IMR-90 (cell line): Measurements from ENCODE around the gene ODAD2. TPM values are rescaled to one million over a fixed set of nuclear protein-coding genes. Genes with fewer than 3 reads are reported as not detected.
A peak's percentile ranks its signal among the peaks of the same experiment; 100 is the strongest.

Experiments used
- ATAC-seq: fragments of 200-7000 bp; cut with Tn5 transposase; 2 replicates; pipeline ENCODE4 v1.9.1; 2020; ENCODE audit warnings: low read depth, mild to moderate bottlenecking, moderate library complexity
- BruUV-seq: library from RNA; stranded (reverse); fragments of 400-500 nt; replicated peaks from 2 replicates; lab custom pipeline; 2021; lab: Mats Ljungman, UMichigan
- CTCF ChIA-PET: fragments of 300-600 bp; formaldehyde crosslinking; extraction: SDS; loops from one replicate; lab custom pipeline; 2021; ENCODE audit warnings: antibody characterized with exemption; lab: Yijun Ruan, JAX
- POLR2A ChIA-PET: fragments of 300-600 bp; sonication (Branson Sonifier 250); formaldehyde crosslinking; loops from one replicate; lab custom pipeline; 2022; ENCODE audit warnings: antibody characterized with exemption; ENCODE audit not compliant: unreplicated experiment; lab: Charles Lee
- DNase-seq: peaks from one replicate; pipeline ENCODE4 v3.0.0; 2013
- H2AFZ ChIP-seq: replicated peaks from 2 replicates; pipeline ENCODE3; 2013; ENCODE audit warnings: low read length, mild to moderate bottlenecking; ENCODE audit not compliant: poor library complexity
- H2AK5ac ChIP-seq: 2 replicates; pipeline ENCODE4 v1.6.1; 2013; ENCODE audit warnings: low read depth, low read length, inconsistent platforms
- H2AK9ac ChIP-seq: replicated peaks from 2 replicates; pipeline ENCODE3; 2013; ENCODE audit warnings: mild to moderate bottlenecking, low read depth, low read length, moderate library complexity; ENCODE audit not compliant: poor library complexity
- H2BK120ac ChIP-seq: 2 replicates; pipeline ENCODE4 v1.6.1; 2013; ENCODE audit warnings: low read depth, low read length, inconsistent platforms
- H2BK15ac ChIP-seq: 3 replicates; pipeline ENCODE4 v1.6.1; 2013; ENCODE audit warnings: low read depth, low read length, inconsistent platforms
- H2BK20ac ChIP-seq: 2 replicates; pipeline ENCODE4 v1.6.1; 2013; ENCODE audit warnings: low read depth, mild to moderate bottlenecking, inconsistent platforms, low read length, moderate library complexity
- H2BK5ac ChIP-seq: 2 replicates; pipeline ENCODE4 v1.6.1; 2013; ENCODE audit warnings: mild to moderate bottlenecking, low read depth, low read length, inconsistent platforms; ENCODE audit not compliant: poor library complexity, severe bottlenecking
- H3K14ac ChIP-seq: replicated peaks from 2 replicates; pipeline ENCODE4 v1.6.1; 2013; ENCODE audit warnings: low read depth, low read length, inconsistent platforms
- H3K18ac ChIP-seq: 2 replicates; pipeline ENCODE4 v1.6.1; 2013; ENCODE audit warnings: low read depth, low read length, control low read depth
- H3K23ac ChIP-seq: 2 replicates; pipeline ENCODE4 v1.6.1; 2013; ENCODE audit warnings: low read depth, low read length, inconsistent platforms
- H3K27ac ChIP-seq: 2 replicates; pipeline ENCODE4 v1.5.1; 2013; ENCODE audit warnings: mild to moderate bottlenecking, control low read depth, low read length; ENCODE audit not compliant: insufficient read depth
- H3K27me3 ChIP-seq: 2 replicates; pipeline ENCODE4 v1.6.1; 2013; ENCODE audit warnings: low read length; ENCODE audit not compliant: control insufficient read depth, insufficient read depth
- H3K36me3 ChIP-seq: 2 replicates; pipeline ENCODE4 v1.6.1; 2013; ENCODE audit warnings: low read length, mixed read lengths; ENCODE audit not compliant: control insufficient read depth, insufficient read depth
- H3K4ac ChIP-seq: 2 replicates; pipeline ENCODE4 v1.6.1; 2013; ENCODE audit warnings: low read depth, low read length, inconsistent platforms
- H3K4me1 ChIP-seq: 2 replicates; pipeline ENCODE4 v1.6.1; 2013; ENCODE audit warnings: low read length, mixed read lengths; ENCODE audit not compliant: control insufficient read depth, insufficient read depth
- H3K4me2 ChIP-seq: 2 replicates; pipeline ENCODE4 v1.6.1; 2013; ENCODE audit warnings: low read depth, mild to moderate bottlenecking, control low read depth, low read length, moderate library complexity
- H3K4me3 ChIP-seq: 2 replicates; pipeline ENCODE4 v1.5.1; 2013; ENCODE audit warnings: low read depth, mild to moderate bottlenecking, control low read depth, low read length, moderate library complexity; ENCODE audit not compliant: insufficient read depth
- H3K56ac ChIP-seq: 2 replicates; pipeline ENCODE4 v1.6.1; 2013; ENCODE audit warnings: low read length, inconsistent platforms; ENCODE audit not compliant: insufficient read depth; ENCODE audit errors: extremely low read depth
- H3K79me1 ChIP-seq, 2 experiments: 2 replicates each; pipeline ENCODE4 v1.6.1; 2013; ENCODE audit warnings: low read length in 2 of 2, inconsistent platforms in 1 of 2, low read depth in 1 of 2
- H3K9ac ChIP-seq: 2 replicates; pipeline ENCODE4 v1.6.1; 2013; ENCODE audit warnings: low read depth, low read length, control low read depth
- H3K9me1 ChIP-seq: 2 replicates; pipeline ENCODE4 v1.6.1; 2013; ENCODE audit warnings: low read length, inconsistent platforms; ENCODE audit not compliant: insufficient read depth
- H3K9me3 ChIP-seq: 2 replicates; pipeline ENCODE4 v1.6.1; 2013; ENCODE audit warnings: low read length; ENCODE audit not compliant: control insufficient read depth, insufficient read depth
- H4K20me1 ChIP-seq: 2 replicates; pipeline ENCODE4 v1.6.1; 2013; ENCODE audit warnings: low read length, inconsistent platforms; ENCODE audit not compliant: insufficient read depth
- H4K5ac ChIP-seq: 2 replicates; pipeline ENCODE4 v1.6.1; 2013; ENCODE audit warnings: mild to moderate bottlenecking, low read depth, low read length, control low read depth
- H4K8ac ChIP-seq, 2 experiments: 2 replicates each; pipeline ENCODE4 v1.6.1; 2013; ENCODE audit warnings: low read depth in 2 of 2, low read length in 2 of 2, control low read depth in 1 of 2, inconsistent platforms in 1 of 2
- H4K91ac ChIP-seq: 2 replicates; pipeline ENCODE4 v1.6.1; 2013; ENCODE audit warnings: low read depth, low read length, inconsistent platforms; ENCODE audit not compliant: insufficient read depth
- BHLHE40 ChIP-seq: fragments of 150-350 bp; IDR thresholded peaks from 2 replicates; pipeline ENCODE4 v1.6.1; 2016; ENCODE audit warnings: mild to moderate bottlenecking, low read depth, low read length
- CEBPB ChIP-seq: IDR thresholded peaks from 2 replicates; pipeline ENCODE4 v1.6.1; 2012; ENCODE audit warnings: low read depth, low read length, improper control_type of control experiment
- CHD1 ChIP-seq: IDR thresholded peaks from 2 replicates; pipeline ENCODE4 v1.6.1; 2012; ENCODE audit warnings: low read depth, low read length, improper control_type of control experiment
- CTCF ChIP-seq: conservative IDR thresholded peaks from 2 replicates; pipeline ENCODE4 v1.5.1; 2012; ENCODE audit warnings: mild to moderate bottlenecking, low read depth, low read length, improper control_type of control experiment
- ELK1 ChIP-seq: fragments of 150-350 bp; IDR thresholded peaks from 2 replicates; pipeline ENCODE4 v1.6.1; 2016; ENCODE audit warnings: low read depth, mild to moderate bottlenecking, low read length, moderate library complexity, borderline replicate concordance
- FOS ChIP-seq: fragments of 150-350 bp; IDR thresholded peaks from 2 replicates; pipeline ENCODE4 v1.6.1; 2016; ENCODE audit warnings: low read depth, low read length
- MAFK ChIP-seq: IDR thresholded peaks from 2 replicates; pipeline ENCODE4 v1.6.1; 2012; ENCODE audit warnings: low read depth, low read length, improper control_type of control experiment
- MAZ ChIP-seq: IDR thresholded peaks from 2 replicates; pipeline ENCODE4 v1.6.1; 2012; ENCODE audit warnings: low read depth, mild to moderate bottlenecking, low read length, improper control_type of control experiment, moderate library complexity, borderline replicate concordance
- MXI1 ChIP-seq: IDR thresholded peaks from 2 replicates; pipeline ENCODE4 v1.6.1; 2012; ENCODE audit warnings: low read depth, mild to moderate bottlenecking, low read length, moderate library complexity, borderline replicate concordance
- NFE2L2 ChIP-seq: fragments of 150-350 bp; IDR thresholded peaks from 2 replicates; pipeline ENCODE4 v1.6.1; 2016; ENCODE audit warnings: low read depth, mild to moderate bottlenecking, low read length
- POLR2A ChIP-seq: IDR thresholded peaks from 2 replicates; pipeline ENCODE4 v1.6.1; 2012; ENCODE audit warnings: mild to moderate bottlenecking, low read depth, low read length
- RAD21 ChIP-seq: IDR thresholded peaks from 2 replicates; pipeline ENCODE4 v1.6.1; 2012; ENCODE audit warnings: low read length, improper control_type of control experiment
- RCOR1 ChIP-seq: IDR thresholded peaks from 2 replicates; pipeline ENCODE4 v1.6.1; 2012; ENCODE audit warnings: mild to moderate bottlenecking, low read length, improper control_type of control experiment; ENCODE audit not compliant: insufficient replicate concordance
- RFX5 ChIP-seq: IDR thresholded peaks from 2 replicates; pipeline ENCODE4 v1.8.0; 2012; ENCODE audit warnings: low read depth, mild to moderate bottlenecking, low read length, moderate library complexity
- SMC3 ChIP-seq: fragments of 150-350 bp; IDR thresholded peaks from 2 replicates; pipeline ENCODE4 v1.6.1; 2016; ENCODE audit warnings: low read depth, mild to moderate bottlenecking, antibody characterized with exemption, low read length, moderate library complexity
- WGBS, 2 experiments: methylation state at CpG; one replicate each; pipeline versions ENCODE4 v1.1.5 to v1.1.7; 2013; ENCODE audit warnings: missing lambda C conversion rate in 2 of 2; ENCODE audit not compliant: insufficient read length in 1 of 2; ENCODE audit errors: extremely low coverage in 2 of 2; 5-methylcytosine and 5-hydroxymethylcytosine counted together
- dilution Hi-C: fragments of 300-500 bp; cut with HindIII; formaldehyde crosslinking; loops from one replicate; pipeline ENCODE4 v1.14.3; 2018; ENCODE audit warnings: low sequenced_read_pairs; ENCODE audit not compliant: unreplicated experiment
- in situ Hi-C: fragments of 300-500 bp; cut with MboI; formaldehyde crosslinking; loops from 3 replicates; pipeline ENCODE4 v1.14.3; 2019; ENCODE audit warnings: low sequenced_read_pairs, inconsistent platforms, mixed read lengths
- intact Hi-C: fragments of 100-400 bp; cut with micrococcal nuclease; formaldehyde crosslinking; loops from 2 replicates; pipeline ENCODE4 v1.10.0; 2022
- polyA plus RNA-seq, 3 experiments: library from polyadenylated mRNA; depleted of rRNA; stranded (reverse); fragments of >200 nt; gene quantifications; 2 replicates each; pipeline ENCODE4 v1.2.3, GENCODE V29; 2012; ENCODE audit warnings: low replicate concordance in 1 of 3
- total RNA-seq: library from RNA; depleted of rRNA; stranded (reverse); fragments of >200 nt; gene quantifications from 2 replicates; pipeline ENCODE4 v1.2.3, GENCODE V29; 2012
- TF ChIP-seq, protein P1 (sequence below): fragments of 150-350 bp; IDR thresholded peaks from 2 replicates; pipeline ENCODE4 v1.6.1; 2017; ENCODE audit warnings: mild to moderate bottlenecking, antibody characterized with exemption, low read length, low read depth

Gene ODAD2
- total and polyA plus RNA-seq, 2 of the 4 experiments (the other 2 are of a cell fraction): 0.53 to 0.72 TPM

DNA sequence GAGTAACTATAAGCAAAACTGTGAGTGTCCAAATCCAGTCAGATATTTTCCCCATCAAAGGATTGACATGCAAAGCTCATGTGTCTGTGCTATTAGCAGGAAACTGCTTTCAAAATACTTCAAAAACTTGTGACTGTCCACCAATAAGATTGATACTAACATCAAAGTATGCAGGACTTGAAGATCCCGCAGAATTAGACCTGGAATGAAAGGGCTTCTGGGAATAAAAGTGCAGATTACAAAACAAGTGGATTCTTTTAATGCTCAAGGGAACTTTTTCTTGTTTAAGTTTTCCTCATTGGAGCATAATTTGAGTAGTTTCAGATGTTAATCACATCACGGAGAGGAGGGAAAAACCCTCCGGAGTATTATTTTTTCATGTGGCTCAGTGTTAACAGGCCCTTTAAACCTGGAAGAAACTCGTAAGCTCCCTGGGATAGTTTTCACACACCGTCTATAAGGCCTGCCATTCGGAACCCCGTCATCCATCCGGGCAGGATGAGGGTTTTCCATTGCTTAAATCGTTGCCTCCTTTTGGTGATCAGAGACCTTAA lies 219.3 kb downstream of the ODAD2 start:
- TF ChIP-seq SMC3 (no peak), RFX5 (no peak), FOS (no peak), RAD21 (no peak), NFE2L2 (no peak), MAZ (no peak), MXI1 (no peak), ELK1 (no peak), MAFK (no peak), CEBPB (no peak), POLR2A (no peak), CTCF (no peak), RCOR1 (no peak), BHLHE40 (no peak), CHD1 (no peak)
- TF ChIP-seq, protein P1, sequence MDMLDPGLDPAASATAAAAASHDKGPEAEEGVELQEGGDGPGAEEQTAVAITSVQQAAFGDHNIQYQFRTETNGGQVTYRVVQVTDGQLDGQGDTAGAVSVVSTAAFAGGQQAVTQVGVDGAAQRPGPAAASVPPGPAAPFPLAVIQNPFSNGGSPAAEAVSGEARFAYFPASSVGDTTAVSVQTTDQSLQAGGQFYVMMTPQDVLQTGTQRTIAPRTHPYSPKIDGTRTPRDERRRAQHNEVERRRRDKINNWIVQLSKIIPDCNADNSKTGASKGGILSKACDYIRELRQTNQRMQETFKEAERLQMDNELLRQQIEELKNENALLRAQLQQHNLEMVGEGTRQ: no peak
- H3K4ac ChIP-seq: no peak overlapping the region
- no peak overlapping the region for H2AK9ac ChIP-seq
- no TSS peak for BruUV-seq
- intact Hi-C loops: loop anchor here (5.0 kb wide), 1 partner anchor 222 kb away; no protein-coding TSS in a partner anchor
- H3K4me2 ChIP-seq: no peak overlapping the region; the same call in 1 of the 2 replicates
- H2BK120ac ChIP-seq: no peak overlapping the region
- H3K36me3 ChIP-seq: no peaks in the 10 kb centered on the region
- no peak overlapping the region for H4K8ac ChIP-seq
- ChIA-PET POLR2A (no interaction called here), CTCF (no interaction called here)
- no peak overlapping the region for H3K9ac ChIP-seq
- H4K91ac ChIP-seq: no peak overlapping the region
- no peak overlapping the region for H4K5ac ChIP-seq
- H3K18ac ChIP-seq: no peak overlapping the region; the same call in 1 of the 2 replicates
- peaks cover 3% of the 10 kb centered on the region; the same call in 1 of the 2 replicates for H3K9me3 ChIP-seq
- H3K9me1 ChIP-seq: no peaks in the 10 kb centered on the region
- no peaks in the 10 kb centered on the region; the same call in 1 of the 2 replicates for H3K27me3 ChIP-seq
- H3K14ac ChIP-seq: 0 out of 2 replicates have a peak overlapping the region, but pooled peaks have one; percentile 31
- H4K20me1 ChIP-seq: no peaks in the 10 kb centered on the region
- no peak overlapping the region for H3K23ac ChIP-seq
- no peak overlapping the region for H3K27ac ChIP-seq
- DNase-seq (peak; percentile 0), ATAC-seq (peak; percentile 21; the same call in 1 of the 2 replicates)
- H2BK5ac ChIP-seq: no peak overlapping the region
- no peaks in the 10 kb centered on the region for H3K4me1 ChIP-seq
- H3K56ac ChIP-seq: no peak overlapping the region
- no peak overlapping the region for H2BK20ac ChIP-seq
- WGBS, 2 experiments: 44% methylated on average over 3 of the region's 9 CpGs; no CpG with 5 or more reads in 1 of the 2 experiments
- in situ Hi-C loops: no loop called here
- H2AK5ac ChIP-seq: no peak overlapping the region
- H2BK15ac ChIP-seq: no peak overlapping the region
- no peak overlapping the region for H2AFZ ChIP-seq
- no peak overlapping the region for H3K4me3 ChIP-seq
- H3K79me1 ChIP-seq: no peaks in the 10 kb centered on the region
- dilution Hi-C loops: no loop called here
